HEK293T (cell line): ENCODE results near the gene CDON.

Experiments
- FOXK2 ChIP-seq: fragments of 450-650 bp; IDR thresholded peaks from 2 replicates; pipeline ENCODE4 v1.6.1; 2016; ENCODE audit warnings: mild to moderate bottlenecking
- FOXM1 ChIP-seq: fragments of 450-650 bp; IDR thresholded peaks from 2 replicates; pipeline ENCODE4 v1.6.1; 2017; ENCODE audit warnings: mild to moderate bottlenecking, borderline replicate concordance
- HDGF ChIP-seq: fragments of 450-650 bp; IDR thresholded peaks from 2 replicates; pipeline ENCODE4 v1.6.1; 2017; ENCODE audit warnings: antibody characterized with exemption, borderline replicate concordance
- PKNOX1 ChIP-seq: fragments of 450-650 bp; IDR thresholded peaks from 2 replicates; pipeline ENCODE4 v1.6.1; 2016
- SP1 ChIP-seq: fragments of 450-650 bp; IDR thresholded peaks from 2 replicates; pipeline ENCODE4 v1.6.1; 2017
- ZNF384 ChIP-seq: fragments of 450-650 bp; IDR thresholded peaks from 2 replicates; pipeline ENCODE4 v1.6.1; 2016

GRCh38 chr11:125921042-125921441 is 141.6 kb downstream of the CDON start:
- TF ChIP-seq HDGF (no peak), ZNF384 (no peak), PKNOX1 (no peak), SP1 (no peak), FOXK2 (no peak), FOXM1 (no peak)
